GM12875 (cell line): ENCODE results near the gene NEB.

Experiments
- H3K4me3 ChIP-seq: one replicate; pipeline ENCODE4 v1.5.1; 2011; ENCODE audit warnings: low read depth, low read length, control low read depth
- CTCF ChIP-seq: IDR thresholded peaks from 2 replicates; pipeline ENCODE4 v1.5.1; 2011; ENCODE audit warnings: low read depth, mild to moderate bottlenecking, control low read depth, inconsistent platforms, low read length, moderate library complexity, borderline replicate concordance; ENCODE audit not compliant: insufficient read depth

The NEB gene

GRCh38 chr2:151767536-151767935 lies 33.3 kb upstream of the NEB start:
- no peak for TF ChIP-seq CTCF
- no peak overlapping the region for H3K4me3 ChIP-seq

GRCh38 chr2:151766437-151767153 lies 32.3 kb upstream of the NEB start:
- no peak overlapping the region for H3K4me3 ChIP-seq

GRCh38 chr2:151765760-151766410 lies 31.6 kb upstream of the NEB start:
- no peak for TF ChIP-seq CTCF

More at GRCh38 chr2:151766437-151767153, 32.3 kb upstream of the NEB start:
- TF ChIP-seq CTCF, result no peak

GRCh38 chr2:151762694-151763093 lies 28.4 kb upstream of the NEB start:
- no peak for TF ChIP-seq CTCF
- H3K4me3 ChIP-seq, result no peak overlapping the region

More at GRCh38 chr2:151765760-151766410, 31.6 kb upstream of the NEB start:
- H3K4me3 ChIP-seq, result no peak overlapping the region

- no peak for TF ChIP-seq CTCF
- no peak overlapping the region for H3K4me3 ChIP-seq
These were observed 27.4 kb upstream of the NEB start for GRCh38 chr2:151761687-151762086.

GRCh38 chr2:151761193-151761592 lies 26.9 kb upstream of the NEB start:
- H3K4me3 ChIP-seq, result no peak overlapping the region
- no peak for TF ChIP-seq CTCF

- no peak overlapping the region for H3K4me3 ChIP-seq
- no peak for TF ChIP-seq CTCF
These were observed 25.9 kb upstream of the NEB start for GRCh38 chr2:151760139-151760650.
